Breast epithelium (tissue), 3 donors: ENCODE measurements around the gene HOXA5.

Source experiments
- CTCF ChIP-seq, 3 donors: fragments of 450-650 bp; IDR thresholded peaks; one replicate each; pipeline ENCODE4 v1.5.1; 2016 to 2017; ENCODE audit warnings: antibody characterized with exemption in 3 of 3, mild to moderate bottlenecking in 3 of 3, moderate library complexity in 3 of 3
- POLR2A ChIP-seq: fragments of 450-650 bp; IDR thresholded peaks from one replicate; pipeline ENCODE4 v1.6.1; 2016; ENCODE audit warnings: antibody characterized with exemption, mild to moderate bottlenecking, moderate library complexity

DNA sequence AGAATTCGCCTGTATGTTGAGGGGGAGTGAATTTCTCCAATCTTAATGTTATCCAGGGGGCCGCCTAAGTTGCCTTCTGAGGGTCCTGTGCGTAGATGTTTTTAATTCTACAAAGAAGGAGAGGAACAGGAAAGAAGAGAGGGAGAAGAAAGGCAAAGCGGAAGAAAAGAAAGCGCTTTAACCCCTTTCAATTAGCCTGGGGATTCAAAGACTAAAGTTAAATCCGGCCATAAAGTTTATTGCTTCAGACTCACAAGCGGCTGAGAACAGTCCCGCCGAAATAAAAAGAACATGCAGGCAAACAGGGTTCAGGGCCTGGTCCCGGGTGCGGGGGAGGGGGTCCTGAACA, 4.5 kb downstream of the HOXA5 start:
- TF ChIP-seq CTCF (IDR thresholded peaks at IDR 0.05) (no peak), POLR2A (no peak)
